ENCODE data around the gene VAV1. TPM values are rescaled to one million over a fixed set of nuclear protein-coding genes. Genes with fewer than 3 reads are reported as not detected.

Gene VAV1
- polyA plus RNA-seq, 1 experiment = not detected

DNA sequence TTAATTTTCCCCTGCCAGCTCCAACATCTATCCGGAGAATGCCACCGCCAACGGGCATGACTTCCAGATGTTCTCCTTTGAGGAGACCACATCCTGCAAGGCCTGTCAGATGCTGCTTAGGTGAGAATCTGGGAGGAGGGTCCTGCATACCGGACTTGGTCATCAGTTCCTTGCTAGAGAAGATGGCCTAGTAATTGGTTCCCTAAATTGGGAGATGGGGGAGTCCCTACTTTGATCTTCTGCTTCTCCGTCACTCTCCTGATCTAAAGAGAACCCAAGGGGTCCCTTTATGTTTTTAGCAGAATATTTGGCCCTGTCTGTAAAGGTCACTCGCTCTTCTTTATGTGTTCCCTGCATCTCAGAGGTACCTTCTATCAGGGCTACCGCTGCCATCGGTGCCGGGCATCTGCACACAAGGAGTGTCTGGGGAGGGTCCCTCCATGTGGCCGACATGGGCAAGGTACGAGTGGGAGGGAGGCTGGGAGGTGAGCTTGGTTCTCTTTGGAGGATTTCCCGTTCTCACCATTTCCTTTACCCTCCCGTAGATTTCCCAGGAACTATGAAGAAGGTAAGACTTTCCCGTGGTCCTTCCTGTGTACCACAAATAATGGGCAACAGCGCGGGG, 60.8 kb downstream of the VAV1 start:
- Histone ChIP-seq H3K36me3 (ENCODE audit: control insufficient read depth, insufficient read depth, low read length) (no peaks in the 10 kb centered on the region), H3K27me3 (ENCODE audit: control insufficient read depth, insufficient read depth, low read length) (no peaks in the 10 kb centered on the region), H3K4me3 (ENCODE audit: low read depth, low read length) (no peak overlapping the region)
- ChIA-PET CTCF (interaction anchor here (0.6 kb wide), 1 partner anchor 295 kb away, joined by 3 read pairs; no protein-coding TSS in a partner anchor), POLR2A (no interaction called here)
- TF ChIP-seq CTCF (IDR thresholded peaks at IDR 0.05; ENCODE audit: insufficient read depth, low read depth, low read length) = no peak
- no peak for DNase-seq (ENCODE audit: low read depth)

- CTCF ChIA-PET = no interaction called here
- TF ChIP-seq CTCF (IDR thresholded peaks at IDR 0.05; ENCODE audit: insufficient read depth, low read depth, low read length) = no peak
- Histone ChIP-seq H3K27me3 (ENCODE audit: control insufficient read depth, insufficient read depth, low read length) (no peaks in the 10 kb centered on the region), H3K36me3 (ENCODE audit: control insufficient read depth, insufficient read depth, low read length) (no peaks in the 10 kb centered on the region), H3K4me3 (ENCODE audit: low read depth, low read length) (no peak overlapping the region)
- POLR2A ChIA-PET = no interaction called here
- DNase-seq (ENCODE audit: low read depth) = no peak
These were observed 61.9 kb downstream of the VAV1 start for GRCh38 chr19:6834433-6834832.

DNA sequence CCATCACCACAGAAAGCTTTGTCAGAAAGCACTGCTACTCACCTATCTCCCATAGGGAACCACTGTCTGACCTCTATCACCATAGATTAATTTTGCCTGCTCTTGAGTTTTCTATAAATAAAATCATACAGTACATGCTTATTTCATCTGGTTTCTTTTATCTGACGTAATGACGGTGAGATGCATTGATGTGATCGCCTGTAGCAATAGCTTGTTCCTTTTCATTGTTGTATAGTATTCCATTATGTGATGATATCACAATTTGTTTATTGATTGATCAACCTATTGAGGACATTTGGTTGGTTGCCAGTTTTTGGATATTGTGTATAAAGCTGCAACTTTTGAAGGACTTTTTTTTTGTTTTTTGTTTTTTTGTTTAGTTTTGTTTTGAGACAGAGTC, 63.0 kb downstream of the VAV1 start:
- POLR2A ChIA-PET = no interaction called here
- no peaks in the 10 kb centered on the region for H3K27me3 ChIP-seq (ENCODE audit: control insufficient read depth, insufficient read depth, low read length)
- CTCF ChIA-PET = no interaction called here
- no peaks in the 10 kb centered on the region for H3K36me3 ChIP-seq (ENCODE audit: control insufficient read depth, insufficient read depth, low read length)
- no peak overlapping the region for H3K4me3 ChIP-seq (ENCODE audit: low read depth, low read length)
- no peak for TF ChIP-seq CTCF (IDR thresholded peaks at IDR 0.05; ENCODE audit: insufficient read depth, low read depth, low read length)
- no peak for DNase-seq (ENCODE audit: low read depth)

- ChIA-PET CTCF (interaction anchor here (0.7 to 1.0 kb wide), 2 partner anchors 10 to 206 kb away, joined by 3 read pairs; no protein-coding TSS in a partner anchor), POLR2A (no interaction called here)
- no peak overlapping the region for H3K4me3 ChIP-seq (ENCODE audit: low read depth, low read length)
- no peak for TF ChIP-seq CTCF (IDR thresholded peaks at IDR 0.05; ENCODE audit: insufficient read depth, low read depth, low read length)
- no peak for DNase-seq (ENCODE audit: low read depth)
- H3K27me3 ChIP-seq (ENCODE audit: control insufficient read depth, insufficient read depth, low read length) = no peaks in the 10 kb centered on the region
- no peaks in the 10 kb centered on the region for H3K36me3 ChIP-seq (ENCODE audit: control insufficient read depth, insufficient read depth, low read length)
These were observed 65.0 kb downstream of the VAV1 start for GRCh38 chr19:6837525-6837924.

DNA sequence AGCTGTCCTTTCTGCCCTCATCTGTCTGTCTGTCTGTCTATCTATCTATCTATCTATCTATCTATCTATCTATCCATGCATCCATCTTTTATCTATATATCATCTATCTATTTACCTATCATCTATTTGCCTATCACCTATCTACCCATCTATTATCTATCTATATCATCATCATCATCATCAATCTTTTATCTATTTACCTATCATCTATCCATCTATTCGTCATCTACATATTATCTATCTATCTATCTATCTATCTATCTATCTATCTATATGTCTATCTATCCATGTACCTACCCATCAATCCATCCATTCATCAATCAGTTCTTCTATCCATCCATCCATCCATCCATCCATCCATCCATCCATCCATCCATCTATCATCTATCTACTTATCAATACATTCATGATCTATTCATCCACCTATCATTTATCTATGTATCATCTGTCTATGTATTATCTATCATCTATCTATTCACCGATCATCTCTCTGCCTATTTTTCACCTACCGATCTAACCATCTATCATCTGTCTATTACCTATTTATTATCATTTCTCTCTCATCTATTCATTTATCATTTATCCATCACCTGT, 65.7 kb downstream of the VAV1 start:
- Histone ChIP-seq H3K4me3 (ENCODE audit: low read depth, low read length) (no peak overlapping the region), H3K27me3 (ENCODE audit: control insufficient read depth, insufficient read depth, low read length) (no peaks in the 10 kb centered on the region), H3K36me3 (ENCODE audit: control insufficient read depth, insufficient read depth, low read length) (no peaks in the 10 kb centered on the region)
- ChIA-PET POLR2A (no interaction called here), CTCF (interaction anchor here (0.7 to 1.0 kb wide), 2 partner anchors 10 to 207 kb away, joined by 3 read pairs; no protein-coding TSS in a partner anchor)
- TF ChIP-seq CTCF (IDR thresholded peaks at IDR 0.05; ENCODE audit: insufficient read depth, low read depth, low read length) = no peak
- DNase-seq (ENCODE audit: low read depth) = no peak

All from BJ (cell line).